Dermis blood vessel endothelial cell (primary cell): ENCODE results near the gene SH3PXD2B. TPM values are rescaled to one million over a fixed set of nuclear protein-coding genes. Genes with fewer than 3 reads are reported as not detected.
"Not testable (repeated sequence)": the region's sequence is repeated elsewhere in the genome, so short reads cannot be mapped to it uniquely, and the experiment has no call there.

Experiments used
- DNase-seq: peaks from one replicate; pipeline ENCODE4 v3.0.0; 2010
- total RNA-seq: library from RNA; depleted of rRNA; stranded (reverse); fragments of >200 nt; gene quantifications from 2 replicates; pipeline ENCODE4 v1.2.3, GENCODE V29; 2014

Gene SH3PXD2B
- total RNA-seq, 1 donor from 2014 or later = 15.0 TPM

DNA sequence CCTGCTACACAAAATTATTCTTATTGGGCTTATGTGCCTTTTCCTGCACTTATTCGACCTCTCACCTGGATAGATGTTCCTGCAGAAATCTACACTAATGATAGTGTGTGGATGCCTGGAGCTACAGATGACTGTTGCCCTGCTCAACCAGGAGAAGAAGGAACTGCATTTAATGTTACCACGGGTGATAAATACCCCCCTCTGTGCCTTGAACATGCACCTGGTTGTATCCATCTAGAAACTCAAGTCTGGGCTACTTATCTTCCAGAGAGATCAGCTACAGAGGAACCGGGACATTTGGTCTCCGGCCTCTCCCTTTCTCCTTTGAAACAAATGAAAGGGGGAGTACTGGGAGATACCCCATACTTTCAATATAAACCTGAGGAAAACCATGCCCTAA lies 54.5 kb downstream of the SH3PXD2B start:
- DNase-seq = no peak

DNA sequence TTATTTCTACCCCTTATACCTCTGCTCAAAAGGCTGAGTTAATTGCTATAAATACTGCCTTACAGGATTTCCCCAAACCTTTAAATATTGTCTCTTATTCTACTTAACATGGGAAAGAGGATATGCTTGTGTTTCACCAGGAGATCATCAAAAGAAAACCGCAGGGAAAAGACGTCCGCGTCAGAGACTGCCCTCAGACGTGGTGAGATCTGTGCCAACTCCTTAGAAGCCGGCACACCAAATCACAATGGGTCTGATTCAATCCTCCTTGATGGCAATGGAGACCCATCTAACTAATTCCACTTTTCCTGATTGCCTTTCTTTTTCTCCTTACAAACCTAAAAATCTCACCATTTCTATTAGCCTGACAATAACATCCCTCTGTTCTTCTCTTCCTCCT lies 55.0 kb downstream of the SH3PXD2B start:
- DNase-seq = no peak

DNA sequence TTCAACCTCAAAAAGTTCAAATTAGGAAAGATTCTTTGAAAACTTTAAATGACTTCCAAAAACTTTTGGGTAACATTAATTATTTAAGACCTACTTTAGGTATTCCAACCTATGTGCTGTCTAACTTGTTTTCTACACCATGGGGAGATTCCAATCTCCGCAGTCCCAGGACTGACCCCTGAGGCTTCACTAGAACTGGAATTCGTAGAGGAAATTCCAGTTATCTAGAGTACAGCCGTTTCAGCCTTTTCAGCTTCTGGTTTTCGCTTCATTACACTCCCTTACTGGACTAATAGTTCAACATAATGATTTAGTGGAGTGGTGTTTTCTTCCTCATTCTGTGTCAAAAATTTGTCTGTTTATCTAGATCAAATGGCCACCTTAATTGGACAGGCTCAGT lies 55.7 kb downstream of the SH3PXD2B start:
- DNase-seq = not testable (repeated sequence)

DNA sequence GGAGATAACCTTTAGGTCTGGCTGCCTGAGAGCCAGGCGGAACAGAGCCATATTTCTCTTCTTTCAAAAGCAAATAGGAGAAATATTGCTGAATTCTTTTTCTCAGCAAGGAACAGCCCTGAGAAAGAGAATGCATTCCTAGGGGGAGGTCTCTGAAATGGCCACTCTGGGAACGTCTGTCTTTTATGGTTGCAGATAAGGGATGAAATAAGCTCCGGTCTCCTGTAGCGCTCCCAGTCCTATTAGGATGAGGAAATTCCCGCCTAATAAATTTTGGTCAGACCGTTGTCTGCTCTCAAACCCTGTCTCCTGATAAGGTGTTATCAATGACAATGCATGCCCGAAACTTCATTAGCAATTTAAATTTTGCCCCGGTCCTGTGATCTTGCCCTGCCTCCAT lies 57.3 kb downstream of the SH3PXD2B start:
- DNase-seq = not testable (repeated sequence)

DNA sequence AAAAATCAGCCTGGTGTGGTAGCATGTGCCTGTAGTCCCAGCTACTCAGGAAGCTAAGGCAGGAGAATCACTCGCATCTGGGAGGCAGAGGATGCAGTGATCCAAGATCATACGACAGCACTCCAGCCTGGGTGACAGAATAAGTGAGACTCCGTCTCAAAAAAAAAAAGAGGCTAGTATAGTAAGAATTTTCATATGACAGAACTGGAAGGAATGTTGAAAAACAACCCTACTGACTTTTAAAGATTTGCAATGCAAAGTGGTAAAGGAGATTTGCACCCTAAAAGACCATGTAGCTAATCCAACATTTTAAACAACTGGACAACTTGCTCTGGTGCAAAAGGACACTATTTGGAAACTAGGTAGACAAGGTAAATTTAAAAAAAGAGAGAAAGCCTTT lies 58.1 kb downstream of the SH3PXD2B start:
- DNase-seq = no peak

DNA sequence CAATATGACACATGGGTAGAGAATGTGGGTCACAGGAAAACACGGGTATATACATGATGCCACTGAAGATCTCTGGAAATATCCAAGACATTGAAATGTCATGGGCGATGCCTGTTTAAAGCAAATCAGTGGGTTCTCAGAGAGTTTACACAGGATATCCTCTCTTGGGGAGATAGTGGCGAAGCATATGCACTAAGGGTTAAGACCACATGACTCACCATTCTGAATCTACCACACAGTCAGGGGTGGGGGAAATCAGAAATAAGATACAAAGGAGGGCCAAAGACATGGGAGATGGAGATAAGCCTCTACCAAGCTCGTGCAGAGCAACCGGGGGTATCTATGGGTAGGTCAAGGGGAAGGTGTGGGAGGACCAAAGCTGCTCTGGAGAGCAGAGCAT lies 58.8 kb downstream of the SH3PXD2B start:
- DNase-seq = peak; percentile 61

DNA sequence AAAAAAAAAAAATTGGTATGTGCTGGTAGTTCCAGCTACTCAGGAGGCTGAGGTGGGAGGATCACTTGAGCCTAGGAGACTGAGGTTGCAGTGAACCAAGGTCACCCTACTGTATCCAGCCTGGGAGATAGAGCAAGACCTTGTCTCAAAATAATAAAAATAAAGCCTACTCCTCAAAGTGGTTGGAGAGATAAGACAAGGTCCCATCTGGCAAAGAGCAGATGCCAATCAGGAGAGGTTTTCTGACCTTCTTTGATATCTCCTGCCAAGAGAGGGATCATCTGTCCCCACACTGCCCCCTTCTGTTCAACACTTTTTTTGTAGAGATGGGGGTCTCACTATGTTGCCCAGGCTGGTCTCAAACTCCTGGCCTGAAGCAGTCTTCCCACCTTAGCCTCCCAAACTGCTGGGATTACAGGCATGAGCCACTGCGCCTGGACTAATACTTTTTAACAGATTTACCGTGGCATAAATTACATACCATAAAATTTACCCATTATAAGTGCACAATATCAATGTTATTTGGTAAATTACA lies 64.7 kb downstream of the SH3PXD2B start:
- no peak for DNase-seq

DNA sequence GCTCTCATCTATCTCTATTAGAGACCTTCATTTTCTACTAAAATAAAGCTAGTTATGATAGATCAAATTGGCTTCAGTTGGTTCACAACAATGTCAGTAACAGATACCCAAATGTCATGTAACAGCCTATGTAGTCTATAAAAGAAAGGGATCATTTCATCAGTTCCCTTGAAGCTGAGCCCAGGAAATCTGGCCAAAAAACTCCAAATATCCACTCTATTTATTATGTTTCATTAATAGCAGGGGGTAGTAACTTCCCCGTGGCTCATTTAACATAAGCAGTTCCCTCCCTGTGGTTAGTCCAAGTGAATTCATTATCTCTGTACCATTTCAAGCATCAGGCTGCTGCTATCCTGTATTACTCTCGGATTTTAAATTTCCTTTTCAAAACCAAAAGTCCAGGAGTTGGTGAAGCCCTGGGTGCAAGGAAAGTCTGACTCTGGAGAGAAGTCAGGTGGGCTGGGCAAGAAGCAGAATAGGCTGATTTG lies 66.0 kb downstream of the SH3PXD2B start:
- DNase-seq = no peak

DNA sequence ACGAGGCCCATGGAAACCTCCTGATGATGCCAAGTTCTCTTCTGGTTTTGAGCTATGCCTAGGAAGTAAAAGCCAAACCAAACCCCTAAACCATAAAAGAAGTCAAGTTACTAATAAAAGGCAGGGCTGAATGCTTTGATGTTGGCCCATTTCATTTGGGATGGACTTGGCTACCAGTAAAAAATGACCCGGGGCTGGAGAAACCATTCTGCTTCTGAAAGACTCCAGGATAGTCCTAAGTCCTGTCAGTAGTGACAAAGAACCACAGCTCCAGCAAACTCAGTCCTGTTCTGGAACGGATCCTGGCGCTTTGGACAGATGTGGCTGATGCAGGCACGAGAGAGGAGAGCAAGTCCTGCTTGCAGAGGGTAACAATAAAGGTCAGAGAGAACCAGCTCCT lies 68.6 kb downstream of the SH3PXD2B start:
- DNase-seq = no peak

DNA sequence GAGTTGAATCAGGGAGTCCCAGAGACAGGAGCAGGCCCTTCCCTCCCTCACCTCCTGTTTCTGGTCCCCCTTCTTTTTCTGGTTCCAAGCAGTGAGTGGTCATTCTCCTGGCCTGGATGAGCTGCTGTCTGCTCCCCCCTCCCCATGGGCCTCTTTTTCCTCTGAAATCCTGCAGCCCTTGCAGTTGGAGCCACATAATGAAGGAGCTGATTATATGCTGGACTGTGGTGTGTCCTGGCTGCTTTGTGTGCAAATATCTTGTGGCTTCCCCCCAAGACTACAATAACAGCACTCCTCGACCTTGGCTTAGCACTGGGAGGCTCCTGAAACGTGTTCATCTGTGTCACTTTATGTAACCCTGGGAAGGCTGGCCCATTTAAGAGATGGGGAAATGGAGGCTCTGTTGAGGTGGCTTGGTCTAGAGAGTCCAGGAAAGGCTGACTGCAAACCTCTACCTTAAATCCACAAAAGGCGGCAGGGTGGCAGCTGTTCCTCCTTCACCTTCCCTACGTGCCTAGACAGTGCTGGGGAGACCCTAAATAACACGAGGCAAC lies 69.2 kb downstream of the SH3PXD2B start:
- no peak for DNase-seq

DNA sequence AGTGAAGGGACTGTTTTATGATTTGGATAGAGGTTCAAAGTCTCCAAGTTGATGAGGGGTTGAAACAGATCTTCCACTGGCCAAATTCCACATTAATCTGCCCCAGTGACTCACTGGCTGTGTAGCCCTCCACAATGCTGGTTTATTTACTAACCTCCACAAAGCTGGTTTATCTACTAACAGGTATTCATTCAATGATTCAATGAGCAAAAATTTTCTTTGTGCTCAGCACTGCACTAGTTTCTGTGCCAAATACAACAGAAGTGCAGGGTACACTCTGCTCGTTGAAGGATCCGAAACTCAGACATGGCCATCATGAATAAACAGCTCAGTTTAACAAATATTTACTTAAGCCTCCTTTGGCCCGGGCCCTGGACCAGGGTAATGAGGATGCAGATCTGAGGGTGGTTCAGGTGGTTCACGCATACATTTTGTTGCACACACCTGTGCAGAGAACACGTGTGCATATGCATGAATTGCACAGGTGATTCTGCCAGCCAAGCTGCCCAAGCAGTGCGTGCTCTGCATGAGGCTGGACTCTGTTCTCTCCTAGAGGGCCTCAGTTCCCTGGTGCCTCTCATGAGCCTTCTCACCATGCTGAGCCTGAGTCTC lies 71.0 kb downstream of the SH3PXD2B start:
- DNase-seq = peak; percentile 17

DNA sequence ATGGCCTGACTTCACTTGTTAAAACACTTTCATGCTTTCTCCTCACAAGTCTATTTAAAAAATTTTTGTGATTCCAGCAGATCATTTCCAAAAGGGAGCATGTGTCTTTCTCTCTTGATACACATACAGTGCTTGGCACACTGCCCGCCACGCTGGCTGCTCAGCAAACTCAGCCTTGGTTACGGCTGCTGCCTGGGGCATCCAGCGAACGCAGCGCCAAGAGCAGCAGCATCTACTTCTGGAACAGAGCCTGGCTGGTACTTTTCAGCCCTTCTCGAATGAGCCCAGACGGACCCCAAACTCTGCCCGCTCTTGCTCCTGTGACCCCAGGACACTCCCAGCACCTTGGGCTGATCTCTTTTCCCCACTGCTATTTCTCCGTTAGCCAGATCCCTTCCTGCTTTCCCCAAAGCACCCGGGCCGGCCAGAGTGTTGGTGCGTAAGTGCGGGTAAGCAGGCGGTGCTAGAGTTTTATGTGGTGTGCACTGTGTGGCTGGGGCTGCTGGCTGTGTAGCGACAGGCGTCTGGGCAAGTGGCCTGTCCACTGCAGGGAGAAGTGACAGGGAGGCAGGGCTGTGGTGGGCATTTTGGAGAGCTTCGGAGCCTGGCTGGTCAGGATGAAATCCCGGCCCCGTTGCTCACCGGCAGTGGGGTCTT lies 73.2 kb downstream of the SH3PXD2B start:
- DNase-seq = no peak

DNA sequence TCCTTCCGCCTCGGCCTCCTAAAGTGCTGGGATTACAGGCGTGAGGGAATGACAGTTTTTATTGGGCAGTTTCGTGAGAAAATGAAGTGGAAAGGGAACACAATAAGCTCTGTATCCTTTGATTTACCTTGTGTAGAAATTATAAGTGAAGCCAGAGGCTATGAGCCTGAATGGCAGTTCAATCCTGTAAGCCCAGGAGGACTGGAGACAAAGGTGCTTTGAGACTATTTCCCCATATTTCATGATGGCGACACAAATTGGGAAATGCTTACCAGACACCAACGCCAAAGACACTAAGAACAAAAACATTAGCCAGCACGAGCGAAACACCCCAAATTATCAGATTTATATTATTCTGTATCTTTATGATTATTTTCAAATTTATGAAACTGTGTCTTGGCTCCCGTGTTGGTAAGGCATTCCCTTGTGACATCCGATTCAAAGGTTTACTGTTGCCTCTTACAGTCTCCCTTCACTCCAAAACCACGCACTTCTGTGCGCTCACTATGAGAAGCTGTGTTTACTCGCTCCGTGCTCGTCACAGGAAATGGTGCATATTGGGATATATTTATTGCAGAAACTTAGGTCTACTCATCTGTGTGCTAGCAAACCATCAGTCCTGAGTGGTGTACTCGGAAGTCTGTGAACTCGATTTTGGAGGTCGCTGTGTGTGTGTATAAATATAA lies 73.9 kb downstream of the SH3PXD2B start:
- DNase-seq = no peak

DNA sequence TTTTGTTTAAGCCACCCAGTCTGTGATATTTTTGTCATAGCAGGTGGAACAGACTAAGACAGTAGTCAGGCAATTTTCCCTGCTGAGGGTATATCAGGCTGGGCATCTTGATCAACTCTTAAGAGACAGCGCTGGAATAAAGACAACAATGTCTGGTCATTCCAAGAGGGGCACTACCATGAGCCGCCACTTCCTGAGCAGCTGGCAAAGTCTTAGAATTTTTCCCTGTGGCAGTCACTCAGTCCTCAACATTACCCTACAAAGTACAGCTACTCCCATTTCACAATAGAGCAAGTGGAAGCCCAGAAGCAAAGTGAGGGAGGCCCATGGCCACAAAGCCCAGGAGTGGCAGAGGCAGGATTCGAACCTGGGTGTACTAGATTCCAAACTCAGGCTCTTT lies 74.8 kb downstream of the SH3PXD2B start:
- DNase-seq = peak; percentile 17

DNA sequence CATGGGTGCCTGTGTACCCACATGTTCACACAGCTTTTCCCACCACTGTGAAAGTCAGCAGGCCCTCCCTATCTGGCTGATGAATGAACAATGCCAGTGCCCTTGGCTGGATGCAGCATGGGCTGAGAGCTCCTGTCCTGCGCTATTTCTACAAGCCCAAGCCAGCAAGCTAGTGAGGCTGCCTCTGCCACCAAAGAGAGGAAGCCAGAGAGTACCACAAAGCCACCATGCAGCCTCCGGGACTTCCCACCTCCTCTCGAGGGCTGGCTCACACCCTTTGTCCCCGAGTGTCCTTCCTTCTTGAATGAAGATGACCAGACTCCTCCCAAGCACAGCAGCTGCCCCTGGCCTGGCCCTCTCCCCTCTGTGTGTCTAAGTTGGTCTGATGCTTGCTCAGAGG lies 76.5 kb downstream of the SH3PXD2B start:
- no peak for DNase-seq

DNA sequence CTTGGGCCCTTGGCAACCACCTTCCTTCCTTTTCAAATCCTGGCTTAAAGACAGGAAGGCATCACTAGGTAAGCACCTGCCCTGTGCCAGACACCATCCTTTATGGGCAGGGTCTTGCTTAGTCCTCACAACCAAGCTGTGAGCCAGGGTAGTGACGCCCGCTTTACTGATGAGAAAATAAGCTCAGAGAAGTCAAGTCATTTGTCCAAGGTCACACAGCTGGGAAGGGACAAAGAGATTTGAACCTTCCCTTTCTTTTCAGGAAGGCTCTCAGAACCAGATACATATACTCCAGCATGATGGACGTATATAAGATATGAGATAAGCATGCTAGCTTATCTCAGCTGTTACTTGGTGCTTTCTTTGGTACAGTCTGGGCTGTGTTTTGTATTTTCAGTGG lies 76.9 kb downstream of the SH3PXD2B start:
- DNase-seq = no peak

DNA sequence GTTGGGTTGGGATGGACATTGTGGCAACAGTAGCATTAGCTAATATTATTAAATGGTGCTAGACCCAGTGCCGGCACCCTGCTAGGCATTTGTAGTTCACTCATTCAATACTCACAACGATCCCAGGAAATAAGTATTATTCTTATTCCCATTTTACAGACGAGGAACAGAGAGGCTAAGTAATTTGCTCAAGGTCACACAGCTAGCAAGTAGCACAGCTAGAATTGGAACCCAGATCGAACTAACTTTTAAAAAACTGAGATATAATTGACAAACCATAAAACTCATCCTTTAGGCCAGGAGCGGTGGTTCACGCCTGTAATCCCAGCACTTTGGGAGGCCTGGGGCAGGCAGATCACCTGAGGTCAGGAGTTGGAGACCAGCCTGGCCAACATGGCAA lies 79.5 kb downstream of the SH3PXD2B start:
- no peak for DNase-seq

DNA sequence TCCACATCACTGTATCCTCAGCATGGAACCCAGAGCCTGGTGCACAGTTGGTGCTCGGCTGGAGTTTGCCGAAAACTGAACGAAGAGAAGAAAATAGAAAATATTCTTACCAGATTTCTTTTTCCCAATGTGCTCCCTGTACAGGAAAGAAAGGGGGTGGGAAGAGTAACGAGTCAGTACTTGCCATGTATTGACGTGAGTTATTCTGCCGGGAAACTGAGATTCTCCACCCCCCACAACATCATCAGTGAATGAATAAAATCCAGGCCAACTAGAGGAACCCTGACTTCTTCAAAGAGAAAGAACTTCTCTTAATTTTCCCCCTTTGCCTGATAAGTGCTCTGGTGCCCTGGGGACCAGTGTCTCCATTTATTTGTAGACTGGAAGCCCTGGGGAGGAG lies 80.6 kb downstream of the SH3PXD2B start:
- no peak for DNase-seq

DNA sequence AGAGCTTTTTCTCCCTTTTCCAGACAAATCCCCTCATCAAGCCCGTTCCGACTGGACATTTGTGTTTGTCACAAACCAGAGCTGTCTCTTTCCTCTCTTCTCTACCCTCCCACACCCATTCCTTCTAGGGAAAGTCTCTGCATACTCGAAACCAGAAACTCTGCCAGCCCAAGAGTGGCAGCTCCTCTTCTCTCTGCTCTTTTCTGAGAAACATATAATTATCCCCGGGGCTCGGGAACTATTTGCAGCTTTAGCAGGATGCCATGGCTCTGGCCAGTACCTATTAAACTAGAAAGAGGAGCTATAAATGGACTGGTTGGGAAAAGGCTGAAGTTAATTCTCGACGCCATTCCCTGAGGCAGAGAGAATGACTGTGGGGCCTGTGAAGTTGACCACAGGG lies 82.6 kb downstream of the SH3PXD2B start:
- DNase-seq = no peak

DNA sequence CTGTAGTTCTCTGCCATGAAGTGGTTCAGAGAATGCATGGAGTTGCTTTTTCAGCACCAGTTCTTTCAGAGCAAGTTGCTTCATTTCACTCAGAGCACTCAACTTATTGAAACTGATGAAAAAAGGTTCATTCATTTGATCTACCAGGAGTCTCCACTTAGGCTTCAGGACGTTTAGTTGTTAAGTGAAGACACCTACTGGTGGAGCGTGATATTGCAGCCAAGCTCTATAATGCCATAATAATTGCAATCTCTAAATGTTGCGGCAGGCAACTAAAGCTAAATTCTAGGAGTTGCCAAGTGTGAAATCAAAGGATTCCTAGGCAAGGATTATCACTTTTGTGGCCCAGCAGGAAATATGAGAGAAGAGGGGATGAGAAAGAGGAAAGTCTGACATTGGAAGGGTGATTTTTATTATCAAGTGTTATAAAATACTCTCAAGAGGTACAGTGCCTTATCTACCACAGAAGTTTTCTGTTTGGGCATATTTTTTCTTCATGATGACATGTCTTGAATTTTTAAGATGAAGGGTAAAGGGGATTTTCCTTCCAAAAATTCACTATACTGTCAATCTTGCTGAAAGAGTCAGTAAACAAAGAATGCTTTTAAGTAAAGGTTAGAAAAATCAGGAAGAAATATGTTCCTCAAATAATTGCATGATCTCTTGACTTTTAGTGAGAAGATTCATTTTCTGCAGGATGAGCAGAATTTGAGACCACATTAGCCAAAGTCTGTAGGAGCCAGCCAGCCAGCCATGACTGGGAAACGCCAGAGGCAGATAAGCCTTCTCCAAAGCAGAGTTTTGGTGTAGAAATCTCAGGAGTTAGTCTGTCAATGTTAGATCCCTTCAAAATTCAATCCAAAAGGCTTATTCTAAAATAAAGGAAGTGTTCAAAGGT lies 83.4 kb downstream of the SH3PXD2B start:
- peak; percentile 73 for DNase-seq

DNA sequence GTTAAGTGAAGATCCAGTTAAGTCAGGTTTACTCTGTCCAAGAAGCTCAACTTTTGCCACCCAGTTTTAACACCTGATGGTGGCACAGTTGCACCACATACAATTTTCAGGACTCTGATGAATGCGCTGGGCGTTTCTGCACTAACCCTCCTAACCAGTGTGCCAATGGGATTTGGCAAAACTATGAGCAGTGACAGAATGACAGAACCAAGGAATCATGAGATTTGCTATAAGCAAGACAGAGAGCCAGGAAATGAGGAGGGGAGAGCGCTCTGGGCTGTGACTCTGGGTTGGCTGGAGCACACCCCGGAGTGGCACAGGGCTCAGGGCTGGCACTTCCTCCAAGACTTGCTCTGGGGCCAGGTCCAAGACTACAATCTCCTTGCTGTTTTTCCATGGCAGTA lies 84.1 kb downstream of the SH3PXD2B start:
- DNase-seq = no peak

DNA sequence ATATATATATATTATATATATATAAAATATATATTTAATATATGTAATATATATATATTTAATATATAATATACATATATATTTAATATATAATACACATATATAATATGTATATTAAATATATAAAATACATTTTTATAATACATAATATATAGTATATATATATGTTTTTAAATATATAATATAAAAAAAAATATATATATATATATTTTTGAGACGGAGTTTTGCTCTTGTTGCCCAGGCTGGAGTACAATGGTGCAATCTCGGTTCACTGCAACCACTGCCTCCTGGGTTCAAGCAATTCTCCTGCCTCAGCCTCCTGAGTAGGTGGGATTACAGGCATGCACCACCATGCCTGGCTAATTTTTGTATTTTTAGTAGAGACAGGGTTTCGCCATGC lies 85.6 kb downstream of the SH3PXD2B start:
- DNase-seq = not testable (repeated sequence)
